Hepatocyte (in vitro differentiated cells): Measurements from ENCODE around the gene SLC6A12.

Source experiments
- EZH2 ChIP-seq: fragments of 200-600 bp; sonication (generic); IDR thresholded peaks from 2 replicates; pipeline ENCODE4 v1.6.1; 2016; ENCODE audit warnings: antibody characterized with exemption, mild to moderate bottlenecking, borderline replicate concordance
- EZH2phosphoT487 ChIP-seq: fragments of 200-600 bp; sonication (generic); IDR thresholded peaks from one replicate; pipeline ENCODE4 v1.6.1; 2018; ENCODE audit warnings: antibody characterized with exemption, mild to moderate bottlenecking, low read depth, moderate library complexity; ENCODE audit not compliant: unreplicated experiment, severe bottlenecking
- TF ChIP-seq, protein P1 (sequence below): fragments of 200-600 bp; sonication (generic); IDR thresholded peaks from 2 replicates; pipeline ENCODE4 v1.5.1; 2016; ENCODE audit warnings: antibody characterized with exemption, mild to moderate bottlenecking; ENCODE audit not compliant: poor library complexity

DNA sequence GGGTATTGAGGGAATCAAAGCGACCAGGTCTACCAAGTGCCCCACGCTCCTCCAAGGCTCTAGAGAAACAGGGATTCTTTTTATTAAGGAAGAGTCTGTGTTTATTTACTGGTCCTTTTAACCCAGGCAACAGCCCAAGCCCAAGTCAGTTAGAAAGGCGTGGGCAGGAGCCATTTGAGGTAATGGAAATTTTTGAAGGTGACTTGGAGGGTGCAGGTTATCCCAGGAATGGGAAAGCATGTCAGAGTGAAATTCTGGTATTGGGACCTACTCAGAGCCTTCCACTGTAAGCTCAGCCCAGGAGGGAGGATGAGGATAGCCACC lies 2.9 kb downstream of the SLC6A12 start:
- TF ChIP-seq, protein P1, sequence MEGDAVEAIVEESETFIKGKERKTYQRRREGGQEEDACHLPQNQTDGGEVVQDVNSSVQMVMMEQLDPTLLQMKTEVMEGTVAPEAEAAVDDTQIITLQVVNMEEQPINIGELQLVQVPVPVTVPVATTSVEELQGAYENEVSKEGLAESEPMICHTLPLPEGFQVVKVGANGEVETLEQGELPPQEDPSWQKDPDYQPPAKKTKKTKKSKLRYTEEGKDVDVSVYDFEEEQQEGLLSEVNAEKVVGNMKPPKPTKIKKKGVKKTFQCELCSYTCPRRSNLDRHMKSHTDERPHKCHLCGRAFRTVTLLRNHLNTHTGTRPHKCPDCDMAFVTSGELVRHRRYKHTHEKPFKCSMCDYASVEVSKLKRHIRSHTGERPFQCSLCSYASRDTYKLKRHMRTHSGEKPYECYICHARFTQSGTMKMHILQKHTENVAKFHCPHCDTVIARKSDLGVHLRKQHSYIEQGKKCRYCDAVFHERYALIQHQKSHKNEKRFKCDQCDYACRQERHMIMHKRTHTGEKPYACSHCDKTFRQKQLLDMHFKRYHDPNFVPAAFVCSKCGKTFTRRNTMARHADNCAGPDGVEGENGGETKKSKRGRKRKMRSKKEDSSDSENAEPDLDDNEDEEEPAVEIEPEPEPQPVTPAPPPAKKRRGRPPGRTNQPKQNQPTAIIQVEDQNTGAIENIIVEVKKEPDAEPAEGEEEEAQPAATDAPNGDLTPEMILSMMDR = no peak
- no peak for TF ChIP-seq EZH2phosphoT487
- TF ChIP-seq EZH2 = no peak
